ENCODE data around the gene GNB1. TPM values are rescaled to one million over a fixed set of nuclear protein-coding genes. Genes with fewer than 3 reads are reported as not detected.
A peak's percentile ranks its signal among the peaks of the same experiment; 100 is the strongest.

GNB1 gene
- total RNA-seq, 1 experiment from 2014 or later, result 400 TPM

- Histone ChIP-seq H3K56ac (ENCODE audit: insufficient read length, low read depth, low read length) (no peak overlapping the region), H4K91ac (ENCODE audit: insufficient read length, low read depth, low read length) (no peak overlapping the region), H2BK5ac (ENCODE audit: insufficient read length, low read length) (no peak overlapping the region), H4K20me1 (ENCODE audit: control insufficient read depth, insufficient read depth, insufficient read length) (no peaks in the 10 kb centered on the region), H3K27ac (ENCODE audit: insufficient read length, low read depth, low read length) (no peak overlapping the region), H3K9ac (ENCODE audit: extremely low read depth, insufficient read length, low read length) (no peak overlapping the region), H2AK5ac (ENCODE audit: insufficient read length, low read length) (no peak overlapping the region), H3K4ac (ENCODE audit: low read depth, low read length) (no peak overlapping the region), H3K9me3 (ENCODE audit: control insufficient read depth, low read depth, low read length) (no peaks in the 10 kb centered on the region), H2BK20ac (ENCODE audit: low read depth, low read length, poor library complexity, severe bottlenecking) (no peak overlapping the region), H2BK12ac (ENCODE audit: insufficient read length, low read depth, low read length) (no peak overlapping the region), H3K79me1 (ENCODE audit: insufficient read depth, low read depth, low read length, poor library complexity, severe bottlenecking) (no peaks in the 10 kb centered on the region), H3K23ac (ENCODE audit: insufficient read length, low read depth, low read length) (no peak overlapping the region), H3K79me2 (ENCODE audit: insufficient read depth, low read length) (no peaks in the 10 kb centered on the region), H3K14ac (ENCODE audit: insufficient read depth, low read length) (no peak overlapping the region), H3K4me1 (ENCODE audit: insufficient read depth, low read length) (no peaks in the 10 kb centered on the region), H4K5ac (ENCODE audit: insufficient read length, low read depth, low read length) (no peak overlapping the region), H3T11ph (ENCODE audit: low read length) (no peak overlapping the region), H2BK15ac (ENCODE audit: low read depth, low read length) (no peak overlapping the region), H3K27me3 (ENCODE audit: insufficient read depth, low read length) (no peaks in the 10 kb centered on the region), H3K4me2 (ENCODE audit: insufficient read depth, insufficient read length, low read length) (no peak overlapping the region), H4K8ac (replicated peaks; ENCODE audit: insufficient read length, low read depth, low read length) (no peak overlapping the region), H3K23me2 (ENCODE audit: insufficient read length, low read depth, low read length, poor library complexity, severe bottlenecking) (peaks cover 6% of the 10 kb centered on the region), H2BK120ac (ENCODE audit: low read depth, low read length, poor library complexity, severe bottlenecking) (no peak overlapping the region), H2AFZ (ENCODE audit: low read length) (no peak overlapping the region), H3K18ac (ENCODE audit: insufficient read length, low read depth, low read length) (no peak overlapping the region)
- Mint-ChIP-seq H3K9me3 (no peaks in the 10 kb centered on the region), H3K4me1 (peaks cover 13 to 28% of the 10 kb centered on the region in 2 experiments), H3K4me3 (peak overlapping the region in 1 of 2 experiments; percentile 56; a peak in 2 of 5 replicates), H3K36me3 (ENCODE audit: insufficient read depth in 1 of 3, low read depth in 3 of 3) (no peaks in the 10 kb centered on the region), H3K27ac (peak overlapping the region in 1 of 3 experiments; percentile 82; a peak in 1 of 7 replicates), H3K27me3 (ENCODE audit: low read depth) (peaks cover 2% of the 10 kb centered on the region; the same call in 1 of the 2 replicates)
- peak; percentile 27 for DNase-seq
- TF ChIP-seq, protein P1, sequence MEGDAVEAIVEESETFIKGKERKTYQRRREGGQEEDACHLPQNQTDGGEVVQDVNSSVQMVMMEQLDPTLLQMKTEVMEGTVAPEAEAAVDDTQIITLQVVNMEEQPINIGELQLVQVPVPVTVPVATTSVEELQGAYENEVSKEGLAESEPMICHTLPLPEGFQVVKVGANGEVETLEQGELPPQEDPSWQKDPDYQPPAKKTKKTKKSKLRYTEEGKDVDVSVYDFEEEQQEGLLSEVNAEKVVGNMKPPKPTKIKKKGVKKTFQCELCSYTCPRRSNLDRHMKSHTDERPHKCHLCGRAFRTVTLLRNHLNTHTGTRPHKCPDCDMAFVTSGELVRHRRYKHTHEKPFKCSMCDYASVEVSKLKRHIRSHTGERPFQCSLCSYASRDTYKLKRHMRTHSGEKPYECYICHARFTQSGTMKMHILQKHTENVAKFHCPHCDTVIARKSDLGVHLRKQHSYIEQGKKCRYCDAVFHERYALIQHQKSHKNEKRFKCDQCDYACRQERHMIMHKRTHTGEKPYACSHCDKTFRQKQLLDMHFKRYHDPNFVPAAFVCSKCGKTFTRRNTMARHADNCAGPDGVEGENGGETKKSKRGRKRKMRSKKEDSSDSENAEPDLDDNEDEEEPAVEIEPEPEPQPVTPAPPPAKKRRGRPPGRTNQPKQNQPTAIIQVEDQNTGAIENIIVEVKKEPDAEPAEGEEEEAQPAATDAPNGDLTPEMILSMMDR (conservative IDR thresholded peaks at IDR 0.05), result no peak
- WGBS (ENCODE audit: extremely low coverage, insufficient read length, low lambda C conversion rate), result no CpG with 5 or more reads among the region's 13 CpGs
Measured at GRCh38 chr1:1911350-1912041, 20.6 kb upstream of the GNB1 start.

Measured in H9 (cell line).